ENCODE results near the gene MAPT. TPM values are rescaled to one million over a fixed set of nuclear protein-coding genes. Genes with fewer than 3 reads are reported as not detected.

Gene MAPT
- total RNA-seq, 1 donor from 2014 or later = 0.28 TPM

GRCh38 chr17:46045639-46046038 is 151.3 kb downstream of the MAPT start:
- H3K27me3 Mint-ChIP-seq (ENCODE audit: unreplicated experiment) = peaks cover 17% of the 10 kb centered on the region
- no peak for DNase-seq (ENCODE audit: low spot score)
- no peak for TF ChIP-seq CTCF (IDR thresholded peaks at IDR 0.05; ENCODE audit: unreplicated experiment)
- peak overlapping the region; percentile 66 for H3K4me3 Mint-ChIP-seq (ENCODE audit: unreplicated experiment)
- H3K9me3 Mint-ChIP-seq (ENCODE audit: unreplicated experiment) = no peaks in the 10 kb centered on the region
- peaks cover 32% of the 10 kb centered on the region for H3K4me1 Mint-ChIP-seq (ENCODE audit: unreplicated experiment)
- peak overlapping the region; percentile 27 for H3K27ac Mint-ChIP-seq (ENCODE audit: unreplicated experiment)
- H3K36me3 Mint-ChIP-seq (ENCODE audit: low read depth, unreplicated experiment) = peaks cover 32% of the 10 kb centered on the region

DNA sequence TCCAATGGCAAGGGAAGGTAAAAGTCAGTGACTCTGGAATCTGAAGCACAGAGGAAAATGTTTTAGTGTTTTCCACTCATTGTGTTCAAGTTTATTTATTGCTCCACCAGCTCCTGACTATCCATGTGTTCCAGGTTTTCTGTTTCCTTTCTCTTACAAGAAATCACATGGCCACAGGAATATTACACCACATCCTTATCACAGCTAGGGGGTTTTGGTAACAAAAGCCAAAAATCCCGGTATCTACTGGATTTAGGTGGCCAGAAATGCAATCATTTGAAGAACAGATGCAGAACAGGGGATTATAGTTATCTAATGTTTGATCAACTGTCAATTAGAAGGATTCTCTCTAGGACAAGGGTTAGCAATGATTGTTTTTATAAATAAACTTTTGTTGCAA is 152.6 kb downstream of the MAPT start:
- H3K36me3 Mint-ChIP-seq (ENCODE audit: low read depth, unreplicated experiment) = peaks cover 40% of the 10 kb centered on the region
- no peak overlapping the region for H3K27ac Mint-ChIP-seq (ENCODE audit: unreplicated experiment)
- no peak for DNase-seq (ENCODE audit: low spot score)
- H3K4me3 Mint-ChIP-seq (ENCODE audit: unreplicated experiment) = no peak overlapping the region
- H3K27me3 Mint-ChIP-seq (ENCODE audit: unreplicated experiment) = peaks cover 16% of the 10 kb centered on the region
- peaks cover 32% of the 10 kb centered on the region for H3K4me1 Mint-ChIP-seq (ENCODE audit: unreplicated experiment)
- TF ChIP-seq CTCF (IDR thresholded peaks at IDR 0.05; ENCODE audit: unreplicated experiment) = peak; percentile 53
- H3K9me3 Mint-ChIP-seq (ENCODE audit: unreplicated experiment) = no peaks in the 10 kb centered on the region

- H3K36me3 Mint-ChIP-seq (ENCODE audit: low read depth, unreplicated experiment) = peaks cover 36% of the 10 kb centered on the region
- H3K4me1 Mint-ChIP-seq (ENCODE audit: unreplicated experiment) = peaks cover 32% of the 10 kb centered on the region
- H3K4me3 Mint-ChIP-seq (ENCODE audit: unreplicated experiment) = no peak overlapping the region
- TF ChIP-seq CTCF (IDR thresholded peaks at IDR 0.05; ENCODE audit: unreplicated experiment) = peak; percentile 5
- no peak overlapping the region for H3K27ac Mint-ChIP-seq (ENCODE audit: unreplicated experiment)
- DNase-seq (ENCODE audit: low spot score) = no peak
- H3K9me3 Mint-ChIP-seq (ENCODE audit: unreplicated experiment) = no peaks in the 10 kb centered on the region
- peaks cover 16% of the 10 kb centered on the region for H3K27me3 Mint-ChIP-seq (ENCODE audit: unreplicated experiment)
These were observed 153.0 kb downstream of the MAPT start for GRCh38 chr17:46047398-46047797.

DNA sequence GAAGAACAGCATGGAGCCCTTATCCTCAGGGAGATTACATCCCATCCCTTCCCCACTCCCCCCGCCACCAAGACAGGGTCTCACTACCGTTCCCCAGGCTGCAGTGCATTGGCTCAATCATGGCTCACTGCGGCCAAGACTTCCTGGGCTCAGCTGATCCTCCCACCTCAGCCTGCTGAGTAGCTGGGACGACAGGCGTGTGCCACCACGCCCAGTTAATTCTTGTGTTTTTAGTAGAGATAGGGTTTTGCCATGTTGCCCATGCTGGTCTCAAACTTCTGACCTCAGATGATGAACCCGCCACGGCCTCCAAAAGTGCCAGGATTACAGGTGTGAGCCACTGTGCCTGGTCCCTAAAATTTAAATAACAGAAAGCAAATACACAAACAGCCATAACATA is 153.5 kb downstream of the MAPT start:
- no peak for DNase-seq (ENCODE audit: low spot score)
- H3K4me1 Mint-ChIP-seq (ENCODE audit: unreplicated experiment) = peaks cover 32% of the 10 kb centered on the region
- H3K9me3 Mint-ChIP-seq (ENCODE audit: unreplicated experiment) = no peaks in the 10 kb centered on the region
- H3K36me3 Mint-ChIP-seq (ENCODE audit: low read depth, unreplicated experiment) = peaks cover 36% of the 10 kb centered on the region
- peaks cover 16% of the 10 kb centered on the region for H3K27me3 Mint-ChIP-seq (ENCODE audit: unreplicated experiment)
- TF ChIP-seq CTCF (IDR thresholded peaks at IDR 0.05; ENCODE audit: unreplicated experiment) = no peak
- H3K27ac Mint-ChIP-seq (ENCODE audit: unreplicated experiment) = no peak overlapping the region
- H3K4me3 Mint-ChIP-seq (ENCODE audit: unreplicated experiment) = no peak overlapping the region

DNA sequence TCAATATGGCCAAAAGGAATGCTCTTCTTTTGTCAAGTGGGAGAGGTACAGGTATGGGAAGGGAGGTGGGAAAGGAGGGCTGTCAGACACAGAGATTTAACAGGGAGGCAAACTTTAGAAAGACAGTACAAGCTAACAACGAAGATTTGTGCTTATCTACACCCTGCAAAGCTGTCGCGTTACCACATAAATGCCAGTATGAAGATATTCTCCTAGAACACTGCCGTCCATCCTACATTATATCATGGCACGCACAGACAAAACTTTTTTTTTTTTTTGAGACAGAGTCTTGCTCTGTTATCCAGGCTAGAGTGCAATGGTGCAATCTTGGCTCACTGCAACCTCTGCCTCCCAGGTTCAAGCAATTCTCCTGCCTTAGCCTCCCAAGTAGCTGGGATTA is 155.3 kb downstream of the MAPT start:
- peaks cover 14% of the 10 kb centered on the region for H3K4me1 Mint-ChIP-seq (ENCODE audit: unreplicated experiment)
- H3K4me3 Mint-ChIP-seq (ENCODE audit: unreplicated experiment) = no peak overlapping the region
- no peaks in the 10 kb centered on the region for H3K9me3 Mint-ChIP-seq (ENCODE audit: unreplicated experiment)
- TF ChIP-seq CTCF (IDR thresholded peaks at IDR 0.05; ENCODE audit: unreplicated experiment) = no peak
- peak overlapping the region; percentile 51 for H3K27ac Mint-ChIP-seq (ENCODE audit: unreplicated experiment)
- no peak for DNase-seq (ENCODE audit: low spot score)
- peaks cover 31% of the 10 kb centered on the region for H3K36me3 Mint-ChIP-seq (ENCODE audit: low read depth, unreplicated experiment)
- H3K27me3 Mint-ChIP-seq (ENCODE audit: unreplicated experiment) = peaks cover 14% of the 10 kb centered on the region
